ENCODE results near the gene DSCAM. TPM values are rescaled to one million over a fixed set of nuclear protein-coding genes. Genes with fewer than 3 reads are reported as not detected.

Gene DSCAM
- total RNA-seq, 1 experiment from 2014 or later, result 0.13 TPM

- Mint-ChIP-seq H3K27me3 (ENCODE audit: low read depth) (peaks cover 34% of the 10 kb centered on the region), H3K4me1 (peaks cover 14% of the 10 kb centered on the region), H3K9me3 (no peaks in the 10 kb centered on the region), H3K36me3 (no peaks in the 10 kb centered on the region), H3K4me3 (no peak overlapping the region), H3K27ac (no peak overlapping the region)
- ChIA-PET CTCF (interaction anchor here (1.7 kb wide), 1 partner anchor 232 kb away, joined by 4 read pairs; no protein-coding TSS in a partner anchor), POLR2A (no interaction called here)
- TF ChIP-seq OVOL2 (CRISPR knock-in tag; IDR thresholded peaks at IDR 0.05; ENCODE audit: borderline replicate concordance), result no peak
- TF ChIP-seq NR2C2 (CRISPR knock-in tag; IDR thresholded peaks at IDR 0.05), result no peak
- no peak for TF ChIP-seq FOXK1 (CRISPR knock-in tag; IDR thresholded peaks at IDR 0.05)
- no peak for TF ChIP-seq JUN (CRISPR knock-in tag; IDR thresholded peaks at IDR 0.05)
- TF ChIP-seq ATF6 (CRISPR knock-in tag; IDR thresholded peaks at IDR 0.05), result no peak
- TF ChIP-seq AFF4 (CRISPR knock-in tag; IDR thresholded peaks at IDR 0.05; ENCODE audit: borderline replicate concordance), result no peak
- TF ChIP-seq RELA (CRISPR knock-in tag; IDR thresholded peaks at IDR 0.05; ENCODE audit: borderline replicate concordance), result no peak
- TF ChIP-seq ZNF263 (CRISPR knock-in tag; IDR thresholded peaks at IDR 0.05; ENCODE audit: low read depth), result no peak
- no peak for TF ChIP-seq NFYB (CRISPR knock-in tag; conservative IDR thresholded peaks at IDR 0.05; ENCODE audit: low read depth)
- TF ChIP-seq ZMAT4 (CRISPR knock-in tag; IDR thresholded peaks at IDR 0.05), result no peak
- no peak for DNase-seq (ENCODE audit: low spot score)
- no peak for ATAC-seq
Observed at GRCh38 chr21:40839521-40839920, 7.4 kb downstream of the DSCAM start.

GRCh38 chr21:40837456-40837855 lies 9.5 kb downstream of the DSCAM start:
- Mint-ChIP-seq H3K9me3 (no peaks in the 10 kb centered on the region), H3K27ac (no peak overlapping the region), H3K27me3 (ENCODE audit: low read depth) (peaks cover 27% of the 10 kb centered on the region), H3K36me3 (no peaks in the 10 kb centered on the region), H3K4me3 (no peak overlapping the region), H3K4me1 (peaks cover 19% of the 10 kb centered on the region)
- DNase-seq (ENCODE audit: low spot score) (no peak), ATAC-seq (no peak)
- TF ChIP-seq ZNF423 (CRISPR knock-in tag; IDR thresholded peaks at IDR 0.05) (no peak), ATF2 (CRISPR knock-in tag; IDR thresholded peaks at IDR 0.05; ENCODE audit: borderline replicate concordance, low read depth) (no peak), ETV6 (CRISPR knock-in tag; IDR thresholded peaks at IDR 0.05) (no peak)
- CTCF ChIA-PET, result no interaction called here
- POLR2A ChIA-PET, result no interaction called here

GRCh38 chr21:40835184-40835694 lies 11.7 kb downstream of the DSCAM start:
- H3K9me3 Mint-ChIP-seq, result no peaks in the 10 kb centered on the region
- TF ChIP-seq MLX (CRISPR knock-in tag; IDR thresholded peaks at IDR 0.05) (no peak), NR1H2 (CRISPR knock-in tag; IDR thresholded peaks at IDR 0.05) (no peak), CBFB (CRISPR knock-in tag; IDR thresholded peaks at IDR 0.05; ENCODE audit: low read depth) (no peak), ZNF532 (CRISPR knock-in tag; IDR thresholded peaks at IDR 0.05; ENCODE audit: borderline replicate concordance) (no peak), CREM (CRISPR knock-in tag; IDR thresholded peaks at IDR 0.05) (no peak), ELF4 (CRISPR knock-in tag; IDR thresholded peaks at IDR 0.05; ENCODE audit: low read depth) (no peak)

More at GRCh38 chr21:40835184-40835694, 11.7 kb downstream of the DSCAM start:
- Mint-ChIP-seq H3K4me1 (0 out of 2 replicates have a peak, but pooled peaks cover 6% of the 10 kb centered on the region), H3K36me3 (no peaks in the 10 kb centered on the region), H3K4me3 (no peak overlapping the region), H3K27me3 (ENCODE audit: low read depth) (peaks cover 5% of the 10 kb centered on the region), H3K27ac (no peak overlapping the region)
- DNase-seq (ENCODE audit: low spot score) (no peak), ATAC-seq (no peak)
- POLR2A ChIA-PET, result no interaction called here
- CTCF ChIA-PET, result interaction anchor here (0.9 to 1.9 kb wide), 4 partner anchors 12 to 368 kb away, joined by 3 to 7 read pairs (median 4); partner anchors contain the start of gene DSCAM
